ENCODE data around the gene KDM4B. TPM values are rescaled to one million over a fixed set of nuclear protein-coding genes. Genes with fewer than 3 reads are reported as not detected.
"Not testable (repeated sequence)": the region's sequence is repeated elsewhere in the genome, so short reads cannot be mapped to it uniquely, and the experiment has no call there.

The KDM4B gene
- total and polyA plus RNA-seq, 2 donors (not counting 1 experiment from before 2014, with no cell fraction given), result 75.5 to 205 TPM

- not testable (repeated sequence) for H3K4me2 ChIP-seq (replicated peaks; ENCODE audit: low read depth, low read length, poor library complexity, severe bottlenecking)
These were observed 6.7 kb downstream of the KDM4B start for GRCh38 chr19:4975601-4976000.

GRCh38 chr19:4976401-4977298 lies 7.7 kb downstream of the KDM4B start:
- peaks cover 87% of the 10 kb centered on the region for H4K20me1 ChIP-seq (ENCODE audit: control insufficient read depth, insufficient read depth, low read length, poor library complexity, severe bottlenecking)
- POLR2A ChIA-PET, result no interaction called here

More at GRCh38 chr19:4975601-4976000, 6.7 kb downstream of the KDM4B start:
- H3K4me3 Mint-ChIP-seq; ATAC-seq (ENCODE audit: low read depth); H2AFZ ChIP-seq (ENCODE audit: insufficient read depth, low read depth, low read length, poor library complexity, severe bottlenecking); H3K27me3 ChIP-seq (replicated peaks in 1 of 4; ENCODE audit: control extremely low read depth in 1 of 4, control insufficient read depth in 3 of 4, insufficient read depth in 4 of 4, low read length in 3 of 4); H3K9ac ChIP-seq (ENCODE audit: low read length); H3K27me3 Mint-ChIP-seq; H3K36me3 ChIP-seq (replicated peaks in 1 of 2; ENCODE audit: control extremely low read depth in 1 of 2, control insufficient read depth in 1 of 2, extremely low read depth in 1 of 2, insufficient read depth in 2 of 2, low read length in 1 of 2); H3K27ac Mint-ChIP-seq; DNase-seq; H3K9me3 Mint-ChIP-seq (ENCODE audit: insufficient read depth); H3K9me3 ChIP-seq (ENCODE audit: control extremely low read depth in 1 of 3, control insufficient read depth in 2 of 3, insufficient read depth in 1 of 3, low read length in 2 of 3); H3K4me3 ChIP-seq (ENCODE audit: control extremely low read depth in 1 of 5, extremely low read depth in 1 of 5, insufficient read depth in 1 of 5, low read depth in 2 of 5, low read length in 4 of 5); H3K27ac ChIP-seq (ENCODE audit: low read length in 2 of 2): not testable (repeated sequence)
- ChIA-PET CTCF (interaction anchor here (1.0 kb wide), 1 partner anchor 14 kb away, joined by 3 read pairs; no protein-coding TSS in a partner anchor), POLR2A (interaction anchor here (0.6 to 0.7 kb wide), 2 partner anchors 60 to 1219 kb away, joined by 3 read pairs; no protein-coding TSS in a partner anchor)
- Histone ChIP-seq H3K79me2 (ENCODE audit: control insufficient read depth, insufficient read depth, low read length) (peaks cover 98% of the 10 kb centered on the region), H4K20me1 (ENCODE audit: control insufficient read depth, insufficient read depth, low read length, poor library complexity, severe bottlenecking) (peaks cover 87% of the 10 kb centered on the region), H3K4me1 (ENCODE audit: control insufficient read depth in 2 of 2, insufficient read depth in 2 of 2, low read length in 2 of 2) (peaks cover 37 to 47% of the 10 kb centered on the region in 2 donors)
- 99% methylated on average over 7 of the region's 13 CpGs for WGBS (ENCODE audit: insufficient coverage)
- H3K4me1 Mint-ChIP-seq, result peaks cover 56% of the 10 kb centered on the region
- intact Hi-C loops (cut with micrococcal nuclease), result loop anchor here (10.0 kb wide), 1 partner anchor 999 kb away; the partner anchor contains the start of gene RANBP3

More at GRCh38 chr19:4976401-4977298, 7.7 kb downstream of the KDM4B start:
- H2AFZ ChIP-seq (ENCODE audit: insufficient read depth, low read depth, low read length, poor library complexity, severe bottlenecking), result no peak overlapping the region
- peak; percentile 19 for ATAC-seq (ENCODE audit: low read depth)
- peaks cover 33 to 47% of the 10 kb centered on the region in 2 donors for H3K4me1 ChIP-seq (ENCODE audit: control insufficient read depth in 2 of 2, insufficient read depth in 2 of 2, low read length in 2 of 2)
- H3K27me3 ChIP-seq (replicated peaks in 1 of 4; ENCODE audit: control extremely low read depth in 1 of 4, control insufficient read depth in 3 of 4, insufficient read depth in 4 of 4, low read length in 3 of 4), result no peaks in the 10 kb centered on the region
- H3K36me3 ChIP-seq (replicated peaks in 1 of 2; ENCODE audit: control extremely low read depth in 1 of 2, control insufficient read depth in 1 of 2, extremely low read depth in 1 of 2, insufficient read depth in 2 of 2, low read length in 1 of 2), result peaks cover 0 to 3% of the 10 kb centered on the region in 2 experiments
- H3K27ac Mint-ChIP-seq, result peak overlapping the region; percentile 83
- H3K4me2 ChIP-seq (replicated peaks; ENCODE audit: low read depth, low read length, poor library complexity, severe bottlenecking), result peak overlapping the region; percentile 58
- 54% methylated on average over 33 of the region's 33 CpGs for WGBS (ENCODE audit: insufficient coverage)
- peak overlapping the region; percentile 81 for H3K4me3 Mint-ChIP-seq
- no peak overlapping the region for H3K9ac ChIP-seq (ENCODE audit: low read length)
- H3K4me1 Mint-ChIP-seq, result peaks cover 55% of the 10 kb centered on the region
- CTCF ChIA-PET, result interaction anchor here (1.6 kb wide), 1 partner anchor 8 kb away, joined by 4 read pairs; the partner anchor contains the start of gene KDM4B
- no peaks in the 10 kb centered on the region for H3K27me3 Mint-ChIP-seq
- DNase-seq, result peak; percentile 52
- peak; percentile 41 for TF ChIP-seq CTCF (IDR thresholded peaks at IDR 0.05)
- TF ChIP-seq EZH2 (IDR thresholded peaks at IDR 0.05; ENCODE audit: borderline replicate concordance, insufficient read depth, low read depth, low read length, poor library complexity, severe bottlenecking), result no peak
- no peaks in the 10 kb centered on the region for H3K9me3 Mint-ChIP-seq (ENCODE audit: insufficient read depth)
- H3K79me2 ChIP-seq (ENCODE audit: control insufficient read depth, insufficient read depth, low read length), result peaks cover 98% of the 10 kb centered on the region
- H3K9me3 ChIP-seq (ENCODE audit: control extremely low read depth in 1 of 3, control insufficient read depth in 2 of 3, insufficient read depth in 1 of 3, low read length in 2 of 3), result no peaks in the 10 kb centered on the region
- no peak overlapping the region for H3K4me3 ChIP-seq (ENCODE audit: control extremely low read depth in 1 of 5, extremely low read depth in 1 of 5, insufficient read depth in 1 of 5, low read depth in 2 of 5, low read length in 4 of 5)
- H3K27ac ChIP-seq (ENCODE audit: low read length in 2 of 2), result no peak overlapping the region
- intact Hi-C loops (cut with micrococcal nuclease), result loop anchor here (10.0 kb wide), 1 partner anchor 998 kb away; the partner anchor contains the start of gene RANBP3

Measured in B cell (primary cell).